H9 (cell line): ENCODE data around the gene TNKS1BP1. TPM values are rescaled to one million over a fixed set of nuclear protein-coding genes. Genes with fewer than 3 reads are reported as not detected.
A peak's percentile ranks its signal among the peaks of the same experiment; 100 is the strongest.

Experiments used
- DNase-seq: peaks from one replicate; pipeline ENCODE4 v3.0.0-alpha.2; 2017
- H2AFZ ChIP-seq: one replicate; pipeline ENCODE4 v1.6.1; 2013; ENCODE audit warnings: mild to moderate bottlenecking, low read length, control low read depth, moderate library complexity
- H2AK5ac ChIP-seq: 2 replicates; pipeline ENCODE4 v1.6.1; 2013; ENCODE audit warnings: low read length, control low read depth, mixed read lengths; ENCODE audit not compliant: insufficient read length
- H2BK120ac ChIP-seq: one replicate; pipeline ENCODE4 v1.6.1; 2013; ENCODE audit warnings: low read depth, mild to moderate bottlenecking, low read length, control low read depth, inconsistent platforms; ENCODE audit not compliant: poor library complexity, severe bottlenecking
- H2BK12ac ChIP-seq: 2 replicates; pipeline ENCODE4 v1.6.1; 2013; ENCODE audit warnings: low read length, control low read depth, mixed read lengths, low read depth; ENCODE audit not compliant: insufficient read length
- H2BK15ac ChIP-seq: 2 replicates; pipeline ENCODE4 v1.6.1; 2013; ENCODE audit warnings: low read depth, low read length, control low read depth
- H2BK20ac ChIP-seq: one replicate; pipeline ENCODE4 v1.6.1; 2013; ENCODE audit warnings: low read depth, mild to moderate bottlenecking, low read length, control low read depth, inconsistent platforms; ENCODE audit not compliant: poor library complexity, severe bottlenecking
- H2BK5ac ChIP-seq: 2 replicates; pipeline ENCODE4 v1.6.1; 2013; ENCODE audit warnings: low read length, control low read depth, mixed read lengths; ENCODE audit not compliant: insufficient read length
- H3K14ac ChIP-seq: 2 replicates; pipeline ENCODE4 v1.6.1; 2013; ENCODE audit warnings: low read length, control low read depth; ENCODE audit not compliant: insufficient read depth
- H3K18ac ChIP-seq: 2 replicates; pipeline ENCODE4 v1.6.1; 2013; ENCODE audit warnings: low read depth, mild to moderate bottlenecking, mixed read lengths, low read length, control low read depth; ENCODE audit not compliant: insufficient read length
- H3K23ac ChIP-seq: 2 replicates; pipeline ENCODE4 v1.6.1; 2013; ENCODE audit warnings: low read length, control low read depth, mixed read lengths, low read depth; ENCODE audit not compliant: insufficient read length
- H3K23me2 ChIP-seq: 2 replicates; pipeline ENCODE4 v1.6.1; 2013; ENCODE audit warnings: low read depth, mild to moderate bottlenecking, mixed read lengths, low read length, control low read depth; ENCODE audit not compliant: insufficient read length, poor library complexity, severe bottlenecking
- H3K27ac ChIP-seq: 2 replicates; pipeline ENCODE4 v1.5.1; 2013; ENCODE audit warnings: low read length, control low read depth, mixed read lengths, low read depth; ENCODE audit not compliant: insufficient read length
- H3K27me3 ChIP-seq: 2 replicates; pipeline ENCODE4 v1.6.1; 2013; ENCODE audit warnings: low read length, control low read depth, inconsistent platforms; ENCODE audit not compliant: insufficient read depth
- H3K4ac ChIP-seq: 2 replicates; pipeline ENCODE4 v1.6.1; 2013; ENCODE audit warnings: low read depth, mild to moderate bottlenecking, control low read depth, inconsistent platforms, low read length, moderate library complexity
- H3K4me1 ChIP-seq: 2 replicates; pipeline ENCODE4 v1.6.1; 2013; ENCODE audit warnings: low read length, control low read depth, inconsistent platforms; ENCODE audit not compliant: insufficient read depth
- H3K4me2 ChIP-seq: 2 replicates; pipeline ENCODE4 v1.6.1; 2013; ENCODE audit warnings: low read length, control low read depth, mixed read lengths; ENCODE audit not compliant: insufficient read length, insufficient read depth
- H3K56ac ChIP-seq: 2 replicates; pipeline ENCODE4 v1.6.1; 2013; ENCODE audit warnings: low read depth, mild to moderate bottlenecking, mixed read lengths, low read length, control low read depth; ENCODE audit not compliant: insufficient read length
- H3K79me1 ChIP-seq: 2 replicates; pipeline ENCODE4 v1.6.1; 2013; ENCODE audit warnings: low read depth, mild to moderate bottlenecking, moderate library complexity, low read length, control low read depth, inconsistent platforms; ENCODE audit not compliant: insufficient read depth, poor library complexity, severe bottlenecking
- H3K79me2 ChIP-seq: 2 replicates; pipeline ENCODE4 v1.6.1; 2013; ENCODE audit warnings: low read length, control low read depth, inconsistent platforms; ENCODE audit not compliant: insufficient read depth
- H3K9ac ChIP-seq: 2 replicates; pipeline ENCODE4 v1.6.1; 2013; ENCODE audit warnings: low read length, control low read depth, mixed read lengths; ENCODE audit not compliant: insufficient read length; ENCODE audit errors: extremely low read depth
- H3K9me3 ChIP-seq: one replicate; pipeline ENCODE4 v1.6.1; 2013; ENCODE audit warnings: low read depth, low read length, inconsistent platforms; ENCODE audit not compliant: control insufficient read depth
- H3T11ph ChIP-seq: one replicate; pipeline ENCODE4 v1.6.1; 2013; ENCODE audit warnings: mild to moderate bottlenecking, low read length, control low read depth, inconsistent platforms
- H4K20me1 ChIP-seq: one replicate; pipeline ENCODE4 v1.6.1; 2013; ENCODE audit not compliant: control insufficient read depth, insufficient read length, insufficient read depth
- H4K5ac ChIP-seq: 2 replicates; pipeline ENCODE4 v1.6.1; 2013; ENCODE audit warnings: low read depth, mild to moderate bottlenecking, mixed read lengths, low read length, control low read depth; ENCODE audit not compliant: insufficient read length
- H4K8ac ChIP-seq: replicated peaks from 2 replicates; pipeline ENCODE4 v1.6.1; 2013; ENCODE audit warnings: low read length, control low read depth, mixed read lengths, low read depth; ENCODE audit not compliant: insufficient read length
- H4K91ac ChIP-seq: 2 replicates; pipeline ENCODE4 v1.6.1; 2013; ENCODE audit warnings: low read depth, mild to moderate bottlenecking, moderate library complexity, mixed read lengths, low read length, control low read depth; ENCODE audit not compliant: insufficient read length
- H3K27ac Mint-ChIP-seq, 3 experiments: 2 replicates in 2 of 3; 3 replicates in 1 of 3; pipeline ENCODE4 v1.8.0; 2020 to 2021; ENCODE audit warnings: mixed read lengths in 3 of 3, mild to moderate bottlenecking in 1 of 3, moderate library complexity in 1 of 3
- H3K27me3 Mint-ChIP-seq: 2 replicates; pipeline ENCODE4 v1.8.0; 2021; ENCODE audit warnings: low read depth, mild to moderate bottlenecking, moderate library complexity, mixed read lengths
- H3K36me3 Mint-ChIP-seq, 3 experiments: 2 replicates in 2 of 3; 3 replicates in 1 of 3; pipeline ENCODE4 v1.8.0; 2020 to 2021; ENCODE audit warnings: low read depth in 3 of 3, mixed read lengths in 3 of 3; ENCODE audit not compliant: insufficient read depth in 1 of 3
- H3K4me1 Mint-ChIP-seq, 2 experiments: 2 replicates each; pipeline ENCODE4 v1.8.0; 2020; ENCODE audit warnings: mixed read lengths in 2 of 2
- H3K4me3 Mint-ChIP-seq, 2 experiments: 2 replicates in 1 of 2; 3 replicates in 1 of 2; pipeline ENCODE4 v1.8.0; 2020 to 2021; ENCODE audit warnings: mild to moderate bottlenecking in 2 of 2, mixed read lengths in 2 of 2, moderate library complexity in 1 of 2
- H3K9me3 Mint-ChIP-seq, 2 experiments: 2 replicates in 1 of 2; 3 replicates in 1 of 2; pipeline ENCODE4 v1.8.0; 2020; ENCODE audit warnings: mild to moderate bottlenecking in 2 of 2, mixed read lengths in 2 of 2, moderate library complexity in 1 of 2
- CTCF ChIP-seq: fragments of 200-600 bp; sonication (generic); conservative IDR thresholded peaks from 3 replicates; pipeline ENCODE4 v1.8.0; 2021; ENCODE audit warnings: antibody characterized with exemption, mild to moderate bottlenecking
- WGBS: extraction: QIAGEN DNeasy Blood & Tissue Kit; methylation state at CpG from one replicate; pipeline ENCODE4 v1.1.7; 2013; ENCODE audit warnings: missing lambda C conversion rate, low lambda C conversion rate, mixed read lengths; ENCODE audit not compliant: insufficient read length; ENCODE audit errors: extremely low coverage; 5-methylcytosine and 5-hydroxymethylcytosine counted together
- total RNA-seq: library from RNA; stranded (reverse); gene quantifications from 2 replicates; pipeline ENCODE4 v1.2.1, GENCODE V29; 2021

Gene TNKS1BP1
- total RNA-seq, 1 experiment from 2014 or later: 130 TPM

- peaks cover 5% of the 10 kb centered on the region; the same call in 1 of the 2 replicates for H3K79me2 ChIP-seq
- no peaks in the 10 kb centered on the region for H3K79me1 ChIP-seq
- no peak overlapping the region for H2BK12ac ChIP-seq
- no peak for DNase-seq
- no peaks in the 10 kb centered on the region for H3K27me3 ChIP-seq
- no peak overlapping the region for H2BK5ac ChIP-seq
- no peak overlapping the region for H4K8ac ChIP-seq
- no peaks in the 10 kb centered on the region for H3K9me3 Mint-ChIP-seq
- no peak overlapping the region for H3T11ph ChIP-seq
- H2BK20ac ChIP-seq: no peak overlapping the region
- H3K4me3 Mint-ChIP-seq: no peak overlapping the region
- no peak overlapping the region for H3K4ac ChIP-seq
- H3K14ac ChIP-seq: no peak overlapping the region
- H4K20me1 ChIP-seq: no peaks in the 10 kb centered on the region
- H3K27ac ChIP-seq: no peak overlapping the region
- no peak overlapping the region for H4K5ac ChIP-seq
- TF ChIP-seq CTCF: no peak
- no peaks in the 10 kb centered on the region for H3K9me3 ChIP-seq
- H3K4me1 ChIP-seq: peaks cover 13% of the 10 kb centered on the region
- H3K18ac ChIP-seq: no peak overlapping the region
- no peak overlapping the region for H3K4me2 ChIP-seq
- no peaks in the 10 kb centered on the region for H3K27me3 Mint-ChIP-seq
- H2BK15ac ChIP-seq: no peak overlapping the region; the same call in 1 of the 2 replicates
- no peak overlapping the region for H3K9ac ChIP-seq
- H3K27ac Mint-ChIP-seq: peak overlapping the region in 1 of 3 experiments; percentile 48; a peak in 2 of 7 replicates
- H3K56ac ChIP-seq: no peak overlapping the region
- no peak overlapping the region for H2BK120ac ChIP-seq
- peaks cover 35 to 59% (median 41%) of the 10 kb centered on the region in 3 experiments for H3K36me3 Mint-ChIP-seq
- WGBS: no CpG with 5 or more reads among the region's 6 CpGs
- H3K23me2 ChIP-seq: peaks cover 6% of the 10 kb centered on the region
- H2AK5ac ChIP-seq: no peak overlapping the region
- peaks cover 24 to 25% of the 10 kb centered on the region in 2 experiments for H3K4me1 Mint-ChIP-seq
- no peak overlapping the region for H3K23ac ChIP-seq
- no peak overlapping the region for H2AFZ ChIP-seq
- H4K91ac ChIP-seq: no peak overlapping the region
Measured at GRCh38 chr11:57310091-57310490, 14.7 kb downstream of the TNKS1BP1 start.
